ENCODE measurements around the gene DCC. TPM values are rescaled to one million over a fixed set of nuclear protein-coding genes. Genes with fewer than 3 reads are reported as not detected.

DCC gene
- total RNA-seq, 2 experiments from 2014 or later: not detected

GRCh38 chr18:52624702-52625101 is 284.7 kb downstream of the DCC start:
- no peak overlapping the region for H3K4me3 ChIP-seq (ENCODE audit: low read length)
- no peaks in the 10 kb centered on the region for H3K27me3 Mint-ChIP-seq
- H3K27ac ChIP-seq (ENCODE audit: low read depth in 1 of 2, low read length in 2 of 2): no peak overlapping the region
- ChIA-PET CTCF (no interaction called here), POLR2A (no interaction called here)
- no peak for ATAC-seq (ENCODE audit: poor library complexity)
- no peak overlapping the region for H3K4me3 Mint-ChIP-seq
- no peaks in the 10 kb centered on the region for H3K36me3 Mint-ChIP-seq (ENCODE audit: low read depth)
- H3K4me1 ChIP-seq (ENCODE audit: insufficient read depth, low read length): no peaks in the 10 kb centered on the region
- no peak for TF ChIP-seq CTCF (IDR thresholded peaks at IDR 0.05)
- DNase-seq: no peak
- H3K9me3 Mint-ChIP-seq: no peaks in the 10 kb centered on the region
- H3K9me3 ChIP-seq (ENCODE audit: control insufficient read depth in 1 of 2, insufficient read depth in 1 of 2, low read length in 2 of 2): no peaks in the 10 kb centered on the region
- intact Hi-C loops (cut with DNase I, micrococcal nuclease): no loop called here
- H3K36me3 ChIP-seq (ENCODE audit: insufficient read depth, low read length): no peaks in the 10 kb centered on the region
- H3K27ac Mint-ChIP-seq: no peak overlapping the region
- no peaks in the 10 kb centered on the region for H3K4me1 Mint-ChIP-seq (ENCODE audit: low read depth)
- no peaks in the 10 kb centered on the region for H3K27me3 ChIP-seq (ENCODE audit: control insufficient read depth in 1 of 2, insufficient read depth in 2 of 2, low read length in 2 of 2)

- ChIA-PET CTCF (no interaction called here), POLR2A (no interaction called here)
- no peak for TF ChIP-seq CTCF (IDR thresholded peaks at IDR 0.05)
- Mint-ChIP-seq H3K4me3 (no peak overlapping the region), H3K9me3 (peaks cover 2% of the 10 kb centered on the region), H3K36me3 (ENCODE audit: low read depth) (no peaks in the 10 kb centered on the region), H3K27me3 (no peaks in the 10 kb centered on the region), H3K4me1 (ENCODE audit: low read depth) (no peaks in the 10 kb centered on the region), H3K27ac (no peak overlapping the region)
- DNase-seq: no peak
- intact Hi-C loops (cut with DNase I, micrococcal nuclease): loop anchor here in 1 of 2 experiments (10.0 kb wide), 1 partner anchor 58 kb away; no protein-coding TSS in a partner anchor
- Histone ChIP-seq H3K4me1 (ENCODE audit: insufficient read depth, low read length) (no peaks in the 10 kb centered on the region), H3K36me3 (ENCODE audit: insufficient read depth, low read length) (no peaks in the 10 kb centered on the region), H3K27me3 (ENCODE audit: control insufficient read depth in 1 of 2, insufficient read depth in 2 of 2, low read length in 2 of 2) (no peaks in the 10 kb centered on the region), H3K27ac (ENCODE audit: low read depth in 1 of 2, low read length in 2 of 2) (no peak overlapping the region), H3K9me3 (ENCODE audit: control insufficient read depth in 1 of 2, insufficient read depth in 1 of 2, low read length in 2 of 2) (peaks cover 0 to 12% of the 10 kb centered on the region in 2 experiments), H3K4me3 (ENCODE audit: low read length) (no peak overlapping the region)
- ATAC-seq (ENCODE audit: poor library complexity): no peak
These were observed 296.5 kb downstream of the DCC start for GRCh38 chr18:52636536-52636935.

- intact Hi-C loops (cut with DNase I, micrococcal nuclease): no loop called here
- POLR2A ChIA-PET: no interaction called here
- Mint-ChIP-seq H3K36me3 (ENCODE audit: low read depth) (no peaks in the 10 kb centered on the region), H3K9me3 (peaks cover 2% of the 10 kb centered on the region), H3K4me3 (no peak overlapping the region), H3K27me3 (no peaks in the 10 kb centered on the region), H3K27ac (no peak overlapping the region), H3K4me1 (ENCODE audit: low read depth) (no peaks in the 10 kb centered on the region)
- ATAC-seq (ENCODE audit: poor library complexity) (no peak), DNase-seq (no peak)
- Histone ChIP-seq H3K9me3 (ENCODE audit: control insufficient read depth in 1 of 2, insufficient read depth in 1 of 2, low read length in 2 of 2) (no peaks in the 10 kb centered on the region), H3K4me3 (ENCODE audit: low read length) (no peak overlapping the region), H3K27me3 (ENCODE audit: control insufficient read depth in 1 of 2, insufficient read depth in 2 of 2, low read length in 2 of 2) (no peaks in the 10 kb centered on the region), H3K36me3 (ENCODE audit: insufficient read depth, low read length) (no peaks in the 10 kb centered on the region), H3K4me1 (ENCODE audit: insufficient read depth, low read length) (no peaks in the 10 kb centered on the region), H3K27ac (ENCODE audit: low read depth in 1 of 2, low read length in 2 of 2) (no peak overlapping the region)
- no peak for TF ChIP-seq CTCF (IDR thresholded peaks at IDR 0.05)
- CTCF ChIA-PET: no interaction called here
These were observed 308.2 kb downstream of the DCC start for GRCh38 chr18:52648201-52648600.
